RCC 7860 (cell line): ENCODE measurements around the gene TBC1D1.

Experiments
- DNase-seq: peaks from one replicate; pipeline ENCODE4 v3.0.0-alpha.2; 2015; ENCODE audit warnings: low spot score
- FAIRE-seq: peaks from 2 replicates; lab custom pipeline; 2012; peaks lifted over from hg19 to GRCh38; lab: Jason Lieb, UNC

TBC1D1 gene

GRCh38 chr4:38155589-38156294 lies 264.9 kb downstream of the TBC1D1 start:
- DNase-seq: no peak
- no peak for FAIRE-seq

GRCh38 chr4:38157592-38157991 lies 266.7 kb downstream of the TBC1D1 start:
- no peak for DNase-seq
- no peak for FAIRE-seq

GRCh38 chr4:38160487-38161207 lies 269.8 kb downstream of the TBC1D1 start:
- peak; percentile 84 for FAIRE-seq
- DNase-seq: peak; percentile 92

- FAIRE-seq (no peak), DNase-seq (no peak)
Measured at GRCh38 chr4:38161208-38162113, 270.6 kb downstream of the TBC1D1 start.

- DNase-seq: peak; percentile 85
- FAIRE-seq: peak; percentile 91
Measured at GRCh38 chr4:38162240-38162784, 271.4 kb downstream of the TBC1D1 start.

GRCh38 chr4:38163216-38164006 lies 272.5 kb downstream of the TBC1D1 start:
- DNase-seq: peak; percentile 19
- peak; percentile 52 for FAIRE-seq

GRCh38 chr4:38164346-38164745 lies 273.5 kb downstream of the TBC1D1 start:
- FAIRE-seq: no peak
- DNase-seq: no peak

- no peak for DNase-seq
- FAIRE-seq: no peak
Measured at GRCh38 chr4:38166082-38166481, 275.2 kb downstream of the TBC1D1 start.

GRCh38 chr4:38166768-38167167 lies 275.9 kb downstream of the TBC1D1 start:
- DNase-seq (no peak), FAIRE-seq (no peak)

GRCh38 chr4:38167973-38168372 lies 277.1 kb downstream of the TBC1D1 start:
- no peak for DNase-seq
- FAIRE-seq: no peak

- no peak for DNase-seq
- FAIRE-seq: no peak
Measured at GRCh38 chr4:38169524-38169923, 278.6 kb downstream of the TBC1D1 start.

GRCh38 chr4:38170338-38171169 lies 279.7 kb downstream of the TBC1D1 start:
- DNase-seq (no peak), FAIRE-seq (no peak)

- FAIRE-seq (no peak), DNase-seq (no peak)
Measured at GRCh38 chr4:38172078-38172477, 281.2 kb downstream of the TBC1D1 start.

GRCh38 chr4:38173935-38174518 lies 283.1 kb downstream of the TBC1D1 start:
- DNase-seq (no peak), FAIRE-seq (no peak)

GRCh38 chr4:38174801-38175200 lies 283.9 kb downstream of the TBC1D1 start:
- no peak for DNase-seq
- no peak for FAIRE-seq

- DNase-seq (no peak), FAIRE-seq (no peak)
Measured at GRCh38 chr4:38176165-38176564, 285.3 kb downstream of the TBC1D1 start.

GRCh38 chr4:38177035-38177546 lies 286.2 kb downstream of the TBC1D1 start:
- no peak for FAIRE-seq

GRCh38 chr4:38177641-38178391 lies 286.9 kb downstream of the TBC1D1 start:
- DNase-seq: no peak
- no peak for FAIRE-seq

More at GRCh38 chr4:38177035-38177546, 286.2 kb downstream of the TBC1D1 start:
- DNase-seq: no peak
